Endothelial cell of umbilical vein (primary cell): ENCODE data around the gene ARMH3. TPM values are rescaled to one million over a fixed set of nuclear protein-coding genes. Genes with fewer than 3 reads are reported as not detected.

Experiments used
- BruUV-seq: library from RNA; stranded (reverse); fragments of 400-500 nt; replicated peaks from 2 replicates; lab custom pipeline; 2021; lab: Mats Ljungman, UMichigan
- CTCF ChIA-PET: fragments of 300-600, 350-600 bp; sonication (Branson Sonifier 250); formaldehyde crosslinking; loops from one replicate; lab custom pipeline; 2021; ENCODE audit warnings: antibody characterized with exemption, inconsistent platforms; lab: Charles Lee
- POLR2A ChIA-PET: fragments of 300-600, 350-600 bp; sonication (Branson Sonifier 250); formaldehyde crosslinking; loops from one replicate; lab custom pipeline; 2021; ENCODE audit warnings: antibody characterized with exemption, inconsistent platforms; lab: Charles Lee
- DNase-seq: peaks from one replicate; pipeline ENCODE4 v3.0.0-alpha.2; 2011; ENCODE audit warnings: low read depth, low spot score
- FAIRE-seq: peaks from 2 replicates; lab custom pipeline; 2011; peaks lifted over from hg19 to GRCh38; lab: Jason Lieb, UNC
- H2AFZ ChIP-seq: 2 replicates; pipeline ENCODE4 v1.6.0; 2012; ENCODE audit warnings: low read depth, low read length, control low read depth, inconsistent platforms
- H3K27ac ChIP-seq: 2 replicates; pipeline ENCODE4 v1.5.1; 2011; ENCODE audit warnings: low read depth, mild to moderate bottlenecking, control low read depth, low read length, moderate library complexity; ENCODE audit not compliant: insufficient read depth
- H3K27me3 ChIP-seq, 2 experiments: 2 replicates each; pipeline versions ENCODE4 v1.6.0 to v1.6.1; 2011; ENCODE audit warnings: low read length in 2 of 2, mixed read lengths in 1 of 2; ENCODE audit not compliant: control insufficient read depth in 2 of 2, insufficient read depth in 2 of 2
- H3K36me3 ChIP-seq, 2 experiments: 2 replicates in 1 of 2; 3 replicates in 1 of 2; pipeline ENCODE4 v1.5.1; 2011; ENCODE audit warnings: low read length in 2 of 2, mild to moderate bottlenecking in 1 of 2, moderate library complexity in 1 of 2; ENCODE audit not compliant: control insufficient read depth in 2 of 2, insufficient read depth in 2 of 2; ENCODE audit errors: extremely low read depth in 1 of 2
- H3K4me1 ChIP-seq: 3 replicates; pipeline ENCODE4 v1.5.1; 2011; ENCODE audit warnings: mild to moderate bottlenecking, low read length; ENCODE audit not compliant: control insufficient read depth, insufficient read depth; ENCODE audit errors: extremely low read depth
- H3K4me2 ChIP-seq: 2 replicates; pipeline ENCODE4 v1.6.1; 2011; ENCODE audit warnings: low read length, control low read depth, mixed read lengths; ENCODE audit not compliant: insufficient read depth
- H3K4me3 ChIP-seq, 3 experiments: fragments of 200-600 bp in 1 of 3; sonication (generic), shearing (Covaris generic) in 1 of 3; replicated peaks in 1 of 3; 2 replicates each; pipeline ENCODE4 v1.5.1; 2011 to 2016; ENCODE audit warnings: control low read depth in 3 of 3, low read length in 3 of 3, mild to moderate bottlenecking in 2 of 3, inconsistent platforms in 1 of 3, low read depth in 1 of 3, moderate library complexity in 1 of 3; ENCODE audit not compliant: insufficient read depth in 1 of 3
- H3K79me2 ChIP-seq: 2 replicates; pipeline ENCODE4 v1.6.0; 2012; ENCODE audit warnings: low read length, inconsistent platforms; ENCODE audit not compliant: control insufficient read depth, insufficient read depth
- H3K9ac ChIP-seq: replicated peaks from 2 replicates; pipeline ENCODE3; 2011; ENCODE audit warnings: low read length, control low read depth; ENCODE audit not compliant: insufficient read depth; ENCODE audit errors: extremely low read depth
- H3K9me1 ChIP-seq: replicated peaks from 3 replicates; pipeline ENCODE4 v1.6.0; 2011; ENCODE audit warnings: mild to moderate bottlenecking, low read length; ENCODE audit not compliant: control insufficient read depth, insufficient read depth; ENCODE audit errors: extremely low read depth
- H3K9me3 ChIP-seq: replicated peaks from 2 replicates; pipeline ENCODE4 v1.5.1; 2012; ENCODE audit warnings: low read length, inconsistent platforms; ENCODE audit not compliant: control insufficient read depth, insufficient read depth
- H4K20me1 ChIP-seq: replicated peaks from 2 replicates; pipeline ENCODE3; 2011; ENCODE audit warnings: mild to moderate bottlenecking, low read length; ENCODE audit not compliant: control insufficient read depth, insufficient read depth; ENCODE audit errors: extremely low read depth
- EZH2 ChIP-seq: IDR thresholded peaks from 2 replicates; pipeline ENCODE4 v1.6.1; 2012; ENCODE audit warnings: borderline replicate concordance, low read depth, mild to moderate bottlenecking, moderate library complexity, low read length, inconsistent platforms; ENCODE audit not compliant: severe bottlenecking
- FOS ChIP-seq: IDR thresholded peaks from 2 replicates; pipeline ENCODE4 v1.6.1; 2011; ENCODE audit warnings: mild to moderate bottlenecking, low read length, moderate library complexity, borderline replicate concordance; ENCODE audit not compliant: insufficient read depth
- GATA2 ChIP-seq: IDR thresholded peaks from 2 replicates; pipeline ENCODE4 v1.7.0; 2011; ENCODE audit warnings: low read depth, mild to moderate bottlenecking, moderate library complexity, mixed read lengths, low read length; ENCODE audit not compliant: insufficient read length, insufficient read depth
- JUN ChIP-seq: IDR thresholded peaks from 2 replicates; pipeline ENCODE4 v1.6.1; 2011; ENCODE audit warnings: borderline replicate concordance, low read depth; ENCODE audit not compliant: insufficient read length, insufficient read depth
- MAX ChIP-seq: IDR thresholded peaks from 2 replicates; pipeline ENCODE4 v1.6.1; 2011; ENCODE audit not compliant: insufficient read depth, insufficient read length
- MYC ChIP-seq: IDR thresholded peaks from one replicate; pipeline ENCODE4 v1.6.1; 2011; ENCODE audit warnings: mild to moderate bottlenecking, low read depth, low read length
- POLR2A ChIP-seq: IDR thresholded peaks from 2 replicates; pipeline ENCODE4 v1.6.1; 2012; ENCODE audit warnings: low read depth, mild to moderate bottlenecking, control low read depth, low read length
- POLR2AphosphoS5 ChIP-seq: IDR thresholded peaks from 2 replicates; pipeline ENCODE4 v1.6.1; 2012; ENCODE audit warnings: low read depth, mild to moderate bottlenecking, control low read depth, low read length, moderate library complexity; ENCODE audit not compliant: insufficient read depth
- dilution Hi-C: fragments of 300-500 bp; cut with MboI; formaldehyde crosslinking; loops from one replicate; pipeline ENCODE4 v1.15.0; 2019; ENCODE audit warnings: low sequenced_read_pairs; ENCODE audit not compliant: extremely low pct_ligation_motif_present
- intact Hi-C: fragments of 100-400 bp; cut with micrococcal nuclease; formaldehyde crosslinking; loops from one replicate; pipeline ENCODE4 v1.10.0; 2022
- polyA plus RNA-seq, 4 experiments: library from polyadenylated mRNA; depleted of rRNA in 3 of 4; stranded (reverse) in 3 of 4; unstranded in 1 of 4; fragments of >200 nt; gene quantifications; 2 replicates each; pipeline versions ENCODE4 v1.2.1 to v1.2.3, GENCODE V29; 2011 to 2012; ENCODE audit warnings: missing spikeins in 1 of 4
- total RNA-seq: library from RNA; stranded (reverse); gene quantifications from 2 replicates; pipeline ENCODE4 v1.2.3, GENCODE V29; 2021
- TF ChIP-seq, protein P1 (sequence below), 2 donors: IDR thresholded peaks; 1 replicate in 1 of 2; 2 replicates in 1 of 2; pipeline ENCODE4 v1.5.1; 2011; ENCODE audit warnings: low read length in 2 of 2, mild to moderate bottlenecking in 2 of 2, moderate library complexity in 2 of 2, control low read depth in 1 of 2, inconsistent platforms in 1 of 2, low read depth in 1 of 2; ENCODE audit not compliant: insufficient read depth in 1 of 2; ENCODE audit errors: extremely low read depth in 1 of 2

Gene ARMH3
- total and polyA plus RNA-seq, 2 donors (not counting 3 experiments of a cell fraction or from before 2014, with no cell fraction given): 13.1 to 17.6 TPM

GRCh38 chr10:101956898-101957297 lies 99.1 kb downstream of the ARMH3 start:
- no TSS peak for BruUV-seq
- intact Hi-C loops: no loop called here
- Histone ChIP-seq H3K4me3 (no peak overlapping the region), H3K9me1 (no peaks in the 10 kb centered on the region), H2AFZ (no peak overlapping the region), H3K4me2 (no peak overlapping the region), H3K9me3 (no peaks in the 10 kb centered on the region), H4K20me1 (no peaks in the 10 kb centered on the region), H3K79me2 (no peaks in the 10 kb centered on the region), H3K27ac (no peak overlapping the region), H3K9ac (no peak overlapping the region), H3K27me3 (no peaks in the 10 kb centered on the region), H3K4me1 (peaks cover 3% of the 10 kb centered on the region), H3K36me3 (no peaks in the 10 kb centered on the region)
- ChIA-PET POLR2A (no interaction called here), CTCF (interaction anchor here (0.9 to 4.3 kb wide), 6 partner anchors 15 to 139 kb away, joined by 3 to 23 read pairs (median 7); partner anchors contain the start of gene OGA)
- FAIRE-seq: no peak
- dilution Hi-C loops: no loop called here
- TF ChIP-seq GATA2 (no peak), POLR2AphosphoS5 (no peak), MAX (no peak), MYC (no peak), FOS (no peak), EZH2 (no peak)
- DNase-seq: no peak

DNA sequence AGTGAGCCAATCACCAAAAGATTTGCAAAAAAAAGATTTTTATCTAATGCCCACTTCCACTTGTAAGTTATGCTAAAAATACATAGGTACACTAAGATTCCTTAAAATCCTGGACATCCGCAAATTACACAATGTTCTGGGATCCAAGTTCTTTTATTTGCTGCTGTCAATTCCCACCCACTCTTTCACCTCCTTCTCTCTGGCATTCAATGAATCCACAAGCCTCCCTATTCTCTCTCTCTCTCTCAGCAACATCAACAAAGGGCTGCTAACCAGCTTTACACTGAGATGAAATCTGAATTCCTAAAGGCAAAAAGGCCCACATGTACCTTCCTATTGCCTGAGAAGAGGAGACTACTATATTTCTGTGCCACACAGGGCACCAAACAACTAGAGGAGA lies 99.9 kb downstream of the ARMH3 start:
- H3K4me3 ChIP-seq: no peak overlapping the region
- TF ChIP-seq MYC: no peak
- TF ChIP-seq, protein P1, sequence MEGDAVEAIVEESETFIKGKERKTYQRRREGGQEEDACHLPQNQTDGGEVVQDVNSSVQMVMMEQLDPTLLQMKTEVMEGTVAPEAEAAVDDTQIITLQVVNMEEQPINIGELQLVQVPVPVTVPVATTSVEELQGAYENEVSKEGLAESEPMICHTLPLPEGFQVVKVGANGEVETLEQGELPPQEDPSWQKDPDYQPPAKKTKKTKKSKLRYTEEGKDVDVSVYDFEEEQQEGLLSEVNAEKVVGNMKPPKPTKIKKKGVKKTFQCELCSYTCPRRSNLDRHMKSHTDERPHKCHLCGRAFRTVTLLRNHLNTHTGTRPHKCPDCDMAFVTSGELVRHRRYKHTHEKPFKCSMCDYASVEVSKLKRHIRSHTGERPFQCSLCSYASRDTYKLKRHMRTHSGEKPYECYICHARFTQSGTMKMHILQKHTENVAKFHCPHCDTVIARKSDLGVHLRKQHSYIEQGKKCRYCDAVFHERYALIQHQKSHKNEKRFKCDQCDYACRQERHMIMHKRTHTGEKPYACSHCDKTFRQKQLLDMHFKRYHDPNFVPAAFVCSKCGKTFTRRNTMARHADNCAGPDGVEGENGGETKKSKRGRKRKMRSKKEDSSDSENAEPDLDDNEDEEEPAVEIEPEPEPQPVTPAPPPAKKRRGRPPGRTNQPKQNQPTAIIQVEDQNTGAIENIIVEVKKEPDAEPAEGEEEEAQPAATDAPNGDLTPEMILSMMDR (IDR thresholded peaks at IDR 0.05; ENCODE audit: extremely low read depth in 1 of 2, insufficient read depth in 1 of 2, low read depth in 1 of 2, low read length in 2 of 2): no peak
- no peak for TF ChIP-seq MAX
- TF ChIP-seq EZH2: no peak
- no peak for TF ChIP-seq JUN
- TF ChIP-seq GATA2: no peak
- no peak for TF ChIP-seq FOS
- TF ChIP-seq POLR2AphosphoS5: no peak
- TF ChIP-seq POLR2A: no peak
- H3K4me2 ChIP-seq: no peak overlapping the region
- no TSS peak for BruUV-seq
- no peaks in the 10 kb centered on the region for H3K79me2 ChIP-seq
- no peaks in the 10 kb centered on the region for H3K27me3 ChIP-seq
- no peaks in the 10 kb centered on the region for H4K20me1 ChIP-seq
- DNase-seq (no peak), FAIRE-seq (no peak)
- POLR2A ChIA-PET: no interaction called here
- H3K36me3 ChIP-seq: no peaks in the 10 kb centered on the region
- dilution Hi-C loops: no loop called here
- H3K27ac ChIP-seq: no peak overlapping the region
- no peaks in the 10 kb centered on the region for H3K9me3 ChIP-seq
- H3K4me1 ChIP-seq: no peaks in the 10 kb centered on the region
- H3K9me1 ChIP-seq: no peaks in the 10 kb centered on the region
- H2AFZ ChIP-seq: no peak overlapping the region
- intact Hi-C loops: no loop called here
- H3K9ac ChIP-seq: no peak overlapping the region
- CTCF ChIA-PET: interaction anchor here (0.9 to 2.9 kb wide), 5 partner anchors 9 to 138 kb away, joined by 3 to 12 read pairs (median 4); partner anchors contain the start of gene OGA
